SK-N-SH treated with all-trans-retinoic acid at 6 μM for 48 hours (cell line): ENCODE results near the gene SLC1A7.

ENCODE experiments used
- ATAC-seq: fragments of 200-7000 bp; cut with Tn5 transposase; 3 replicates; pipeline ENCODE4 v1.9.1; 2020; ENCODE audit warnings: mild to moderate bottlenecking, moderate library complexity
- BACH2 ChIP-seq: fragments of 250-450 bp; sonication (Bioruptor Pico); IDR thresholded peaks from 2 replicates; pipeline ENCODE4 v1.9.0; 2021; ENCODE audit warnings: mild to moderate bottlenecking, borderline replicate concordance
- CREB5 ChIP-seq: fragments of 250-450 bp; sonication (Bioruptor Pico); IDR thresholded peaks from 2 replicates; pipeline ENCODE4 v1.5.1; 2020; ENCODE audit warnings: low read depth, mild to moderate bottlenecking, moderate library complexity
- CSDC2 ChIP-seq: fragments of 250-450 bp; sonication (Bioruptor Pico); IDR thresholded peaks from 2 replicates; pipeline ENCODE4 v1.5.0; 2020; ENCODE audit warnings: mild to moderate bottlenecking, moderate library complexity
- CSRNP3 ChIP-seq: fragments of 250-450 bp; sonication (Bioruptor Pico); IDR thresholded peaks from 2 replicates; pipeline ENCODE4 v1.5.1; 2021; ENCODE audit warnings: mild to moderate bottlenecking, moderate library complexity
- ESRRG ChIP-seq: fragments of 250-450 bp; sonication (Bioruptor Pico); IDR thresholded peaks from 2 replicates; pipeline ENCODE4 v1.6.1; 2021; ENCODE audit warnings: mild to moderate bottlenecking
- GLIS3 ChIP-seq: fragments of 250-450 bp; sonication (Bioruptor Pico); IDR thresholded peaks from 2 replicates; pipeline ENCODE4 v1.5.0; 2020; ENCODE audit warnings: mild to moderate bottlenecking, moderate library complexity
- ISL1 ChIP-seq: fragments of 250-450 bp; sonication (Bioruptor Pico); IDR thresholded peaks from 2 replicates; pipeline ENCODE4 v2.1.2; 2022; ENCODE audit warnings: mild to moderate bottlenecking, moderate library complexity
- PATZ1 ChIP-seq: fragments of 250-450 bp; sonication (Bioruptor Pico); IDR thresholded peaks from 2 replicates; pipeline ENCODE4 v1.8.0; 2020; ENCODE audit warnings: mild to moderate bottlenecking, moderate library complexity, borderline replicate concordance
- PPARA ChIP-seq: fragments of 250-450 bp; sonication (Bioruptor Pico); IDR thresholded peaks from 2 replicates; pipeline ENCODE4 v1.5.0; 2020; ENCODE audit warnings: mild to moderate bottlenecking, borderline replicate concordance
- RARB ChIP-seq: fragments of 250-450 bp; sonication (Bioruptor Pico); IDR thresholded peaks from 2 replicates; pipeline ENCODE4 v1.8.0; 2021; ENCODE audit warnings: mild to moderate bottlenecking, moderate library complexity
- SNAI2 ChIP-seq: fragments of 250-450 bp; sonication (Bioruptor Pico); IDR thresholded peaks from 2 replicates; pipeline ENCODE4 v1.5.0; 2020; ENCODE audit warnings: mild to moderate bottlenecking, moderate library complexity
- TSHZ2 ChIP-seq: fragments of 250-450 bp; sonication (Bioruptor Pico); IDR thresholded peaks from 2 replicates; pipeline ENCODE4 v1.5.0; 2020; ENCODE audit warnings: mild to moderate bottlenecking, moderate library complexity
- ZC3H10 ChIP-seq: fragments of 250-450 bp; sonication (Bioruptor Pico); IDR thresholded peaks from 2 replicates; pipeline ENCODE4 v1.5.1; 2021; ENCODE audit warnings: mild to moderate bottlenecking, moderate library complexity
- ZFP3 ChIP-seq: fragments of 250-450 bp; sonication (Bioruptor Pico); IDR thresholded peaks from 2 replicates; pipeline ENCODE4 v1.5.0; 2020; ENCODE audit warnings: mild to moderate bottlenecking, moderate library complexity
- ZNF565 ChIP-seq: fragments of 450-650 bp; formaldehyde crosslinking; conservative IDR thresholded peaks from 2 replicates; pipeline ENCODE4 v1.5.0; 2020; ENCODE audit warnings: low read depth, mild to moderate bottlenecking, moderate library complexity
- ZNF70 ChIP-seq: fragments of 450-650 bp; formaldehyde crosslinking; IDR thresholded peaks from 2 replicates; pipeline ENCODE4 v1.5.0; 2020; ENCODE audit warnings: mild to moderate bottlenecking, moderate library complexity

SLC1A7 gene

GRCh38 chr1:53154859-53155438 is 12.5 kb upstream of the SLC1A7 start:
- no peak for TF ChIP-seq RARB (CRISPR knock-in tag)
- TF ChIP-seq PATZ1 = no peak
- no peak for TF ChIP-seq CSRNP3
- no peak for TF ChIP-seq ZC3H10 (CRISPR knock-in tag)
- TF ChIP-seq CREB5 (CRISPR knock-in tag) = no peak
- no peak for TF ChIP-seq ESRRG (CRISPR knock-in tag)
- TF ChIP-seq ISL1 (CRISPR knock-in tag) = no peak
- no peak for TF ChIP-seq SNAI2 (CRISPR knock-in tag)

GRCh38 chr1:53153752-53154151 is 11.3 kb upstream of the SLC1A7 start:
- TF ChIP-seq GLIS3 (CRISPR knock-in tag) = no peak
- TF ChIP-seq PATZ1 = no peak
- no peak for TF ChIP-seq RARB (CRISPR knock-in tag)
- no peak for TF ChIP-seq ZNF70 (CRISPR knock-in tag)
- TF ChIP-seq ZC3H10 (CRISPR knock-in tag) = no peak
- no peak for TF ChIP-seq ZFP3 (CRISPR knock-in tag)
- TF ChIP-seq CSRNP3 = no peak
- no peak for TF ChIP-seq BACH2 (CRISPR knock-in tag)
- TF ChIP-seq TSHZ2 (CRISPR knock-in tag) = no peak
- no peak for TF ChIP-seq ISL1 (CRISPR knock-in tag)
- no peak for TF ChIP-seq ZNF565 (CRISPR knock-in tag)
- no peak for TF ChIP-seq CSDC2 (CRISPR knock-in tag)
- TF ChIP-seq ESRRG (CRISPR knock-in tag) = no peak
- TF ChIP-seq PPARA = no peak
- ATAC-seq = no peak

More at GRCh38 chr1:53154859-53155438, 12.5 kb upstream of the SLC1A7 start:
- no peak for ATAC-seq

- ATAC-seq = no peak
- TF ChIP-seq ESRRG (CRISPR knock-in tag) (no peak), TSHZ2 (CRISPR knock-in tag) (no peak)
Measured at GRCh38 chr1:53148123-53148522, 5.7 kb upstream of the SLC1A7 start.
